Measurements from ENCODE around the gene SLC35C1.

The SLC35C1 gene

GRCh38 chr11:45858751-45859398 is 53.9 kb downstream of the SLC35C1 start:
- Histone ChIP-seq H3K27ac (peak overlapping the region; percentile 70), H3K4me1 (ENCODE audit: low read depth, poor library complexity, severe bottlenecking) (peaks cover 26% of the 10 kb centered on the region), H3K27me3 (ENCODE audit: insufficient read depth, low read depth) (no peaks in the 10 kb centered on the region), H3K9ac (no peak overlapping the region; the same call in 1 of the 2 replicates), H4K20me1 (ENCODE audit: insufficient read depth) (no peaks in the 10 kb centered on the region), H2AFZ (ENCODE audit: low read depth) (no peak overlapping the region), H3K79me2 (ENCODE audit: insufficient read depth, low read depth) (peaks cover 11% of the 10 kb centered on the region; the same call in 1 of the 2 replicates), H3K4me3 (IDR thresholded peaks at IDR 0.05; ENCODE audit: insufficient read depth, low read depth, low read length) (no peak overlapping the region), H3K36me3 (ENCODE audit: insufficient read depth) (no peaks in the 10 kb centered on the region), H3K4me2 (peak overlapping the region; percentile 63)
- TF ChIP-seq CTCF (conservative IDR thresholded peaks at IDR 0.05; ENCODE audit: low read depth, low read length) = no peak

GRCh38 chr11:45859661-45860140 is 54.8 kb downstream of the SLC35C1 start:
- Histone ChIP-seq H3K36me3 (ENCODE audit: insufficient read depth) (no peaks in the 10 kb centered on the region), H3K79me2 (ENCODE audit: insufficient read depth, low read depth) (peaks cover 3% of the 10 kb centered on the region; the same call in 1 of the 2 replicates), H3K27me3 (ENCODE audit: insufficient read depth, low read depth) (no peaks in the 10 kb centered on the region), H3K4me2 (no peak overlapping the region), H3K4me3 (IDR thresholded peaks at IDR 0.05; ENCODE audit: insufficient read depth, low read depth, low read length) (no peak overlapping the region), H3K4me1 (ENCODE audit: low read depth, poor library complexity, severe bottlenecking) (peaks cover 25% of the 10 kb centered on the region), H2AFZ (ENCODE audit: low read depth) (no peak overlapping the region), H3K27ac (no peak overlapping the region), H3K9ac (no peak overlapping the region), H4K20me1 (ENCODE audit: insufficient read depth) (no peaks in the 10 kb centered on the region)
- TF ChIP-seq CTCF (conservative IDR thresholded peaks at IDR 0.05; ENCODE audit: low read depth, low read length) = no peak

- Histone ChIP-seq H3K4me1 (ENCODE audit: low read depth, poor library complexity, severe bottlenecking) (peaks cover 25% of the 10 kb centered on the region), H3K4me2 (no peak overlapping the region), H4K20me1 (ENCODE audit: insufficient read depth) (no peaks in the 10 kb centered on the region), H3K27ac (no peak overlapping the region), H2AFZ (ENCODE audit: low read depth) (no peak overlapping the region), H3K36me3 (ENCODE audit: insufficient read depth) (no peaks in the 10 kb centered on the region), H3K27me3 (ENCODE audit: insufficient read depth, low read depth) (no peaks in the 10 kb centered on the region), H3K4me3 (IDR thresholded peaks at IDR 0.05; ENCODE audit: insufficient read depth, low read depth, low read length) (no peak overlapping the region), H3K79me2 (ENCODE audit: insufficient read depth, low read depth) (no peaks in the 10 kb centered on the region; the same call in 1 of the 2 replicates), H3K9ac (no peak overlapping the region)
- no peak for TF ChIP-seq CTCF (conservative IDR thresholded peaks at IDR 0.05; ENCODE audit: low read depth, low read length)
Observed at GRCh38 chr11:45860348-45860747, 55.4 kb downstream of the SLC35C1 start.

- H4K20me1 ChIP-seq (ENCODE audit: insufficient read depth) = no peaks in the 10 kb centered on the region
- TF ChIP-seq CTCF (conservative IDR thresholded peaks at IDR 0.05; ENCODE audit: low read depth, low read length) = no peak
- H3K9ac ChIP-seq = no peak overlapping the region
- no peaks in the 10 kb centered on the region for H3K79me2 ChIP-seq (ENCODE audit: insufficient read depth, low read depth)
- H3K27me3 ChIP-seq (ENCODE audit: insufficient read depth, low read depth) = no peaks in the 10 kb centered on the region
- H3K4me3 ChIP-seq (IDR thresholded peaks at IDR 0.05; ENCODE audit: insufficient read depth, low read depth, low read length) = no peak overlapping the region
- no peak overlapping the region for H3K4me2 ChIP-seq
- no peak overlapping the region for H2AFZ ChIP-seq (ENCODE audit: low read depth)
- no peak overlapping the region for H3K27ac ChIP-seq
- H3K4me1 ChIP-seq (ENCODE audit: low read depth, poor library complexity, severe bottlenecking) = peaks cover 25% of the 10 kb centered on the region
- H3K36me3 ChIP-seq (ENCODE audit: insufficient read depth) = no peaks in the 10 kb centered on the region
Observed at GRCh38 chr11:45860764-45861510, 56.0 kb downstream of the SLC35C1 start.

Data from KMS-11 (cell line).